Coronary artery (tissue), 2 donors: ENCODE data around the gene ARHGAP27.
"Not testable (repeated sequence)": the region's sequence is repeated elsewhere in the genome, so short reads cannot be mapped to it uniquely, and the experiment has no call there.

Source experiments
- DNase-seq: peaks from one replicate; pipeline ENCODE4 v3.0.0-alpha.2; 2017; ENCODE audit warnings: low spot score
- H3K27ac ChIP-seq, 2 donors: fragments of 200-600 bp; sonication (generic); one replicate each; pipeline ENCODE4 v1.5.1; 2016 to 2019
- H3K4me3 ChIP-seq: fragments of 200-600 bp; sonication (generic); 2 replicates; pipeline ENCODE4 v1.5.1; 2016; ENCODE audit warnings: mild to moderate bottlenecking, moderate library complexity
- TF ChIP-seq, protein P1 (sequence below): fragments of 200-600 bp; sonication (generic); IDR thresholded peaks from one replicate; pipeline ENCODE4 v1.5.1; 2019; ENCODE audit warnings: antibody characterized with exemption

Gene ARHGAP27

DNA sequence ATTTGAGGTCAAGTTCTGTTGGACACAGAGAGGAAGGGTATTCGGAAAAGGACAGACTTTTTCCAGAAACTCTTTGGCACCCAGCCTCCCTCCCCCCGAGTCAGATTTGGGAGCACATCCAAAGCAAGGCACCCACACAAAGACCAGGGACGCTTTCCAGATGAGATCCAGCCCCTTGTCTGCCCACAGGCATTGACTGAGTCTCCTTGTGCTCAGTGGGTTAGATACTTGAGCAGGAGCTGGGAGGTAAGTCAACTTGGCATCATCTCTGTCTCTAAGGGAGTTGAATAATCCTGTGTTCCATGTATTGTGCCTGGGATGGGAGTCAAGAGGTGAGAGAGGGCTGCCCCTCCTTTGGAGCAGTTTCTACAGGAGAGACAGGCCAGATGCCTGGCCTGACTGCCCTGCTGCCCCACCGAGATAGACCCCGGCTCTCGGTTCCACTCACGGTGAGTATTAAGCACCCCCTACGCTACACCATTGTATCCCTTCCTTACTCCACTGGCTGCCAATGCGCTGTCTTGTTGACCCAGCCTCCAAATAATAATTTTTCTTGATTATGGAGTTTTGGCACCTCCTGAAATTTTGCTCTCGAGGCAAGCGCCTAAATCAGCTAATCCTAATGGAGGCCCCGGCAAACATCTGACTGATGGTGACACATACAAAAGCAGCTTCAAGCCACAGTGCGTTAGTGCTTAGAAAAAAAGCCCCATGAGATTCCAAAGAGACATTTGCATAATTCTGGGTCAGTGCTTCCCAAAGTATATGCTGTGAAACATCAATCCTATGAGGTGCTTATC is 86.3 kb downstream of the ARHGAP27 start:
- DNase-seq: peak; percentile 71
- TF ChIP-seq, protein P1, sequence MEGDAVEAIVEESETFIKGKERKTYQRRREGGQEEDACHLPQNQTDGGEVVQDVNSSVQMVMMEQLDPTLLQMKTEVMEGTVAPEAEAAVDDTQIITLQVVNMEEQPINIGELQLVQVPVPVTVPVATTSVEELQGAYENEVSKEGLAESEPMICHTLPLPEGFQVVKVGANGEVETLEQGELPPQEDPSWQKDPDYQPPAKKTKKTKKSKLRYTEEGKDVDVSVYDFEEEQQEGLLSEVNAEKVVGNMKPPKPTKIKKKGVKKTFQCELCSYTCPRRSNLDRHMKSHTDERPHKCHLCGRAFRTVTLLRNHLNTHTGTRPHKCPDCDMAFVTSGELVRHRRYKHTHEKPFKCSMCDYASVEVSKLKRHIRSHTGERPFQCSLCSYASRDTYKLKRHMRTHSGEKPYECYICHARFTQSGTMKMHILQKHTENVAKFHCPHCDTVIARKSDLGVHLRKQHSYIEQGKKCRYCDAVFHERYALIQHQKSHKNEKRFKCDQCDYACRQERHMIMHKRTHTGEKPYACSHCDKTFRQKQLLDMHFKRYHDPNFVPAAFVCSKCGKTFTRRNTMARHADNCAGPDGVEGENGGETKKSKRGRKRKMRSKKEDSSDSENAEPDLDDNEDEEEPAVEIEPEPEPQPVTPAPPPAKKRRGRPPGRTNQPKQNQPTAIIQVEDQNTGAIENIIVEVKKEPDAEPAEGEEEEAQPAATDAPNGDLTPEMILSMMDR: no peak
- Histone ChIP-seq H3K4me3 (no peak overlapping the region), H3K27ac (peak overlapping the region in 1 of 2 donors; percentile 72)

DNA sequence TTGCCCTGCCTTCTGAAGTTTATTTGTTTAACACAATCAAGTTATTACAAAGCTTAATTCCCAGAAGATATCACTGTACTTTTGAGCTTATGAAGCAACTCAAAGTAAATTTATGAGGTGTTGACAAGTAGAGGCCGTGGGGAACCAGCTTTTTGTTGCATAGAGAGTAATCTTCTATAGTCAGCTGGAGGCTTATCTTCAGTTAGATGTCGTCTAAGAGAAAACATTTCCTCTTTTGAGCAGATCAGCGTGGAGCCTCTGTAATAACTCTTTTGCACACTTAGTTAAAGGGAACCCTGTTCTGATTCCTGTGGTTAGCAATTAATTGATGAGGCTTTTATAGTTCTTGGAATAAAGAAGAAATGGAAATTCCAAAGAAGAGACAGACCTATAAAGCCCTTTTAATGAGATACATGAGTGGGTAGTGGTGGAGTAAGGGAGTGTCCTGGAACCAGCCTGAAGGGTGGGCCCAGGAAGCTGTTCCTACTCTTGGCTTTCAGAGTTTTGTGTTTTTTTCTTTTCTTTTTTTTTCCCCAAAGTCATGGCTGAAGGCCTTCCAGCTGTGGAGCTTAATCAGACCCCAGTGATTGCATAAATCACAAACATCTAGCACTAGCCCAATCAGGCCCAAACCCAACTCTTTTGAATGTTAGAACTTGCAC is 87.0 kb downstream of the ARHGAP27 start:
- TF ChIP-seq, protein P1: no peak
- Histone ChIP-seq H3K27ac (peak overlapping the region in 1 of 2 donors; percentile 72), H3K4me3 (no peak overlapping the region)
- DNase-seq: peak; percentile 54

DNA sequence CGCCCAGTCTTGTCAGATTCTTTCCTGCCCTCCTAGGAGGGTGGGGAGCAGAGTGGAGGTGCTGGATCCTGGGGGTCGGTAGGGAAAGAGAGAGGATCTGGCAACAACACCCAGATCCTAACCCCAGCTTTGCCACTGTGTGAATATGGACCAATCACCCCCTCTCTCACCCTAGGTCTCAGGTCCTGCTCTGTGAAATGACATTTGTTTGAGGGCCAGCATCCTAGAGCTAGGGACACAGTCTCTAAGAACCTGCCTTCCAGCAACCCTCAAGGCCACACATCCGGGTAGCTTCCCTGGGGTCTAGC is 87.5 kb downstream of the ARHGAP27 start:
- peak overlapping the region in 1 of 2 donors; percentile 68 for H3K27ac ChIP-seq
- DNase-seq: peak; percentile 67
- H3K4me3 ChIP-seq: no peak overlapping the region
- TF ChIP-seq, protein P1: no peak

DNA sequence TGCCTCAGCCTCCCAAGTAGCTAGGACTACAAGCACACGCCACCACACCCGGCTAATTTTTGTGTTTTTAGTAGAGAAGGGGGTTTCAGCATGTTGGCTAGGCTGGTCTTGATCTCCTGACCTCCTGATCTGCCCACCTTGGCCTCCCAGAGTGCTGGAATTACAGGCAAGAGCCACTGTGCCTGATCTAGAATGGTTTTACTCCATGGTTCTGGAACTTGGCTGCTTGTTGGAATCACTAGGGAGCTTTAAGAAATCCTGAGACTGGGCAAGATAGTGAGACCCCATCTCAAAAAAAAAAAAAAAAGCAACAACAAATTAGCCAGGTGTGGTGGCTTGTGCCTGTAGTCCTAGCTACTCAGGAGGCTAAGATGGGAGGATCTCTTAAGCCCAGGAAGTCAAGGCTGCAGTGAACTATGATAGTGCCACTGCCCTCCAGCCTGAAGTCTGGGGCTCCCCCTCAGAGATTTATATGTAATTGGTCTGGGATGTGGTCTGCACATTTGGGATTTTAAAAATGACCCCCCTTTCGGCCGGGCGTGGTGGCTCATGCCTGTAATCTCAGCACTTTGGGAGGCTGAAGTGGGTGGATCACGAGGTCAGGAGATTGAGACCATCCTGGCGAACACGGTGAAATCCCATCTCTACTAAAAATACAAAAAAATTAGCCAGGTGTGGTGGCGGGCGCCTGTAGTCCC is 88.6 kb downstream of the ARHGAP27 start:
- H3K27ac ChIP-seq: not testable (repeated sequence)

More for the DNA sequence above, 88.6 kb downstream of the ARHGAP27 start:
- peak; percentile 50 for DNase-seq
- H3K4me3 ChIP-seq: not testable (repeated sequence)
